Epithelial cell of esophagus (primary cell): ENCODE measurements around the gene CHPF.

ENCODE experiments used
- DNase-seq: peaks from one replicate; pipeline ENCODE4 v3.0.0; 2010; ENCODE audit warnings: low read depth
- H3K4me3 ChIP-seq: 2 replicates; pipeline ENCODE4 v1.5.1; 2011; ENCODE audit warnings: mild to moderate bottlenecking, low read length, control low read depth
- CTCF ChIP-seq: IDR thresholded peaks from 2 replicates; pipeline ENCODE4 v1.5.1; 2011; ENCODE audit warnings: low read depth, mild to moderate bottlenecking, low read length, control low read depth, inconsistent platforms; ENCODE audit not compliant: insufficient read depth; ENCODE audit errors: missing control alignments

The CHPF gene

GRCh38 chr2:219536967-219537366 lies 6.6 kb downstream of the CHPF start:
- TF ChIP-seq CTCF: no peak
- no peak for DNase-seq
- H3K4me3 ChIP-seq: no peak overlapping the region

- H3K4me3 ChIP-seq: no peak overlapping the region
- no peak for TF ChIP-seq CTCF
- DNase-seq: no peak
Measured at GRCh38 chr2:219536425-219536824, 7.2 kb downstream of the CHPF start.

- H3K4me3 ChIP-seq: no peak overlapping the region
- peak; percentile 52 for DNase-seq
- no peak for TF ChIP-seq CTCF
Measured at GRCh38 chr2:219533930-219534661, 9.5 kb downstream of the CHPF start.

GRCh38 chr2:219532378-219532649 lies 11.3 kb downstream of the CHPF start:
- TF ChIP-seq CTCF: no peak
- DNase-seq: no peak
- no peak overlapping the region for H3K4me3 ChIP-seq

GRCh38 chr2:219531639-219532377 lies 11.8 kb downstream of the CHPF start:
- no peak for TF ChIP-seq CTCF
- no peak overlapping the region for H3K4me3 ChIP-seq
- DNase-seq: no peak

GRCh38 chr2:219530048-219530963 lies 13.3 kb downstream of the CHPF start:
- TF ChIP-seq CTCF: peak; percentile 95
- peak; percentile 83 for DNase-seq
- no peak overlapping the region for H3K4me3 ChIP-seq
